CMK (cell line): ENCODE measurements around the gene PIM3.
"Not testable (repeated sequence)": the region's sequence is repeated elsewhere in the genome, so short reads cannot be mapped to it uniquely, and the experiment has no call there.

Experiments used
- DNase-seq: peaks from one replicate; pipeline ENCODE4 v3.0.0-alpha.2; 2010; ENCODE audit warnings: low read depth

Gene PIM3

GRCh38 chr22:49968313-49968830 lies 7.8 kb downstream of the PIM3 start:
- no peak for DNase-seq

- DNase-seq = no peak
Measured at GRCh38 chr22:49968831-49969661, 8.5 kb downstream of the PIM3 start.

GRCh38 chr22:49969751-49970527 lies 9.4 kb downstream of the PIM3 start:
- no peak for DNase-seq

GRCh38 chr22:49970528-49971231 lies 10.1 kb downstream of the PIM3 start:
- DNase-seq = peak; percentile 92

- peak; percentile 75 for DNase-seq
Measured at GRCh38 chr22:49971232-49972162, 10.9 kb downstream of the PIM3 start.

GRCh38 chr22:49972163-49973017 lies 11.8 kb downstream of the PIM3 start:
- no peak for DNase-seq

GRCh38 chr22:49973018-49973961 lies 12.7 kb downstream of the PIM3 start:
- DNase-seq = no peak

- DNase-seq = no peak
Measured at GRCh38 chr22:49975543-49976389, 15.2 kb downstream of the PIM3 start.

GRCh38 chr22:49976439-49977175 lies 16.0 kb downstream of the PIM3 start:
- DNase-seq = no peak

- no peak for DNase-seq
Measured at GRCh38 chr22:49977578-49977977, 17.0 kb downstream of the PIM3 start.

GRCh38 chr22:49979587-49980264 lies 19.2 kb downstream of the PIM3 start:
- no peak for DNase-seq

- DNase-seq = not testable (repeated sequence)
Measured at GRCh38 chr22:49981799-49982198, 21.2 kb downstream of the PIM3 start.

GRCh38 chr22:49983148-49984042 lies 22.8 kb downstream of the PIM3 start:
- DNase-seq = no peak

GRCh38 chr22:49986325-49986724 lies 25.8 kb downstream of the PIM3 start:
- DNase-seq = no peak

- not testable (repeated sequence) for DNase-seq
Measured at GRCh38 chr22:49989826-49990225, 29.3 kb downstream of the PIM3 start.

GRCh38 chr22:49991167-49991566 lies 30.6 kb downstream of the PIM3 start:
- no peak for DNase-seq
